NCI-H1436 treated with DMSO at 0.1 percent for 48 hours (cell line): ENCODE results near the gene COPS7A.

Source experiments
- DNase-seq: peaks from one replicate; lab custom pipeline; 2025; lab: John Stamatoyannopoulos, UW

COPS7A gene

GRCh38 chr12:6723607-6724408 lies at the start of gene COPS7A:
TSS of gene COPS7A (plus strand) at chr12:6724046. CDS start at chr12:6724657, 611 bp downstream.
- DNase-seq: peak; percentile 95

DNA sequence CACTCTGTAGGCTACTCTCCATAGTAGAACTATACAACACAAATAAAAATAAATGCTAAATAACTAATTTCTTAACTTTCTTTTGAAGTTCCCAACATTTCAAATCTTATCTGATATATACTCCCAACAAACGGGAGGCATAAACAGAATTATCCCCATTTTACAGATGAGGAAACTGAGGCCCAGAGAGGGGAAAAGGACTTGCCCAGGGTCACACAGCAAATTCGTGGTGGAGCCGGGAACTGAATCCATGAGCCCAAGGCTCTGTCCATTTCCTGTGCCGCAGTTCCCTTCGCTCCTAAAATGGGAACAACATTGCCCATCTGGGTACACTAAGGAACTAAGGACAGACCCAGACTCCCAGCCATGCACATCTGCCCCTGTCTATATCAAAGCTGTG lies 46.9 kb upstream of the COPS7A start:
- no peak for DNase-seq

GRCh38 chr12:6684609-6685008 lies 39.2 kb upstream of the COPS7A start:
- DNase-seq: no peak

DNA sequence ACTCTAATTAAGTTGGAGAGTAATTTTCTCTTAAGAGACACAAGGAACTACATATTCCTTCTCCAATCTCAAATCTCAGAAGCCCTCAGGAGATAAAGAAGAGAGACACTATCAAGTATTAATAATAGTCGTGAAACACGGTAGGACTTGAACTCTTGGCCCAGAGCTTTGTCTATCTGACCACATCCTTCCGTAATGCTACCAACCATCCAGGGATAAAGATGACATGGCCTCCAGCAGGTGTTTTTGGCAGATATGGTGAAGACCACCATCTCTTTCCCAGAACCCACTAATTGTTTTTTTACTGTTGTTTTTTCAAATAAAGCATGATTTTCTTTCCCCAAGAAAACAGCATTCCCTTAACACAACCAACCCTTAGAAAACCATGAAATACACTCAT lies 38.0 kb upstream of the COPS7A start:
- no peak for DNase-seq

DNA sequence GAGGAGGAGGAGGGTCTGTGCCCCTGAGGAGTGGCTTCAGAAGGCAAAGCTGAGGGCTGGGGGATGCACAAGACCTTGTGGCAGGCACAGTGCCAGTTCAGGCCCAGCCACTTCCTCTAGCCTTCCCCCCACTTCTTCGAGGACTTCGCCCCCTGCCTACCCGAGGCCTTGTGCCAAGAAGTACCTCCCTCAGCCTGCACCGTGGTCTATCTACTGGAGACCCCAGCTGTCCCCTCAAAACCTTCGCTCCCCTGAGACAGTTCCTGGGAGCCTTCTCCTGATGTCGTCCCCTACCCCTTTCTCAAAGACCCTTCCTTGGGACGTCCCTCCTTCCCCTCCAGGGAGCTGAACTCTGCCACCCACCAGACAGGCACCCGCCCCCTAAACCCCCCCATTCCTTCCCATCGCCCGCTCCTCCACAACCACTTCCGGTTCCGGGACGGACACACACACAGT lies 35.3 kb upstream of the COPS7A start:
- peak; percentile 26 for DNase-seq

GRCh38 chr12:6688999-6689882 lies 34.6 kb upstream of the COPS7A start, which contains the start of gene ZNF384:
TSS of gene ZNF384 (minus strand) at chr12:6689375. CDS start at chr12:6679520, 9,855 bp downstream.
- DNase-seq: peak; percentile 97

GRCh38 chr12:6691473-6691872 lies 32.4 kb upstream of the COPS7A start:
- DNase-seq: no peak

DNA sequence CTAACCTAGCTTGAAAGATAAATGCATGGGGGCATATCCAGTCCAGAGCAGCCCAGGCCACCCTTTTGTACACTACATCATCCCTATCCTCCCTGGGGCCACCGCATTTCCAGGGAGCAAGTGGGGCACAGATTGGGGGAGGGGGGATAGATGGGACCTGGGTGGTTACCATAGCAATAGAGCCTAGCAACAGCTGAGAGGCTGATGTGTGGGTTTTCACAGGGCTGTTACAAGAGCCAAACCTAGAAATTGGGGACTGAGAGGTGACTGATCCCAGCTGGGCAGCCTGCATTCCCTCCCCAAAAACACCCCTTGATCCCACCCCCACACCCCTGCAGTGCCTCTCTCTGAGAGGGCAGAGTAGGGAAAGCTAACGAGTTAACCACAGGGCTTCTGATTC lies 31.0 kb upstream of the COPS7A start:
- DNase-seq: no peak

DNA sequence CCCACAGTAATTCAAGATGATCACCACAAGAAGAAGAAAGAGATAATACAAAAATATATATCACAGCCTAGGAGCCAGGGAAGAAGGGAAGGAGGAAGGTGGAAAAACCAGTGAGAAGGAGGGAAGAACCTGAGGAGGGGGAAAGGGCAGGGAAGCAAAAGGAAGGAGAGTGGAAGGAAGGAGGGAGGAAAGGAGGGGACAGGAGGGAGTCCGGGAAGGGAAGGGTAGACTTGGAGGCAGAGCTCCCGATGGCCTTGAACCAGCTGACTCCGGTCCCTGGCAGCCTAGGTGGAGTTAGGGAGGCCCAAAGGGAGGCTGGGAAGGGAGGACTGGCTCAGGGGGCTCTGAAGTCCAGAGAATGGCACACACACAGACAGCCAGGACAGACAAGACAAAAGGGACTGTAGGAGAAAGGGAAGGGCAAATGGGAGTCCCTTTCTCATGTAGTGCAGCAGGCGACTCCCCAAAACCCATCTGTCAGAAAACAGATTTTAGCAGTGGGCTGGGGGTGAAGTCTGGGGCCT lies 30.0 kb upstream of the COPS7A start:
- DNase-seq: no peak

GRCh38 chr12:6694701-6695100 lies 29.1 kb upstream of the COPS7A start:
- no peak for DNase-seq

DNA sequence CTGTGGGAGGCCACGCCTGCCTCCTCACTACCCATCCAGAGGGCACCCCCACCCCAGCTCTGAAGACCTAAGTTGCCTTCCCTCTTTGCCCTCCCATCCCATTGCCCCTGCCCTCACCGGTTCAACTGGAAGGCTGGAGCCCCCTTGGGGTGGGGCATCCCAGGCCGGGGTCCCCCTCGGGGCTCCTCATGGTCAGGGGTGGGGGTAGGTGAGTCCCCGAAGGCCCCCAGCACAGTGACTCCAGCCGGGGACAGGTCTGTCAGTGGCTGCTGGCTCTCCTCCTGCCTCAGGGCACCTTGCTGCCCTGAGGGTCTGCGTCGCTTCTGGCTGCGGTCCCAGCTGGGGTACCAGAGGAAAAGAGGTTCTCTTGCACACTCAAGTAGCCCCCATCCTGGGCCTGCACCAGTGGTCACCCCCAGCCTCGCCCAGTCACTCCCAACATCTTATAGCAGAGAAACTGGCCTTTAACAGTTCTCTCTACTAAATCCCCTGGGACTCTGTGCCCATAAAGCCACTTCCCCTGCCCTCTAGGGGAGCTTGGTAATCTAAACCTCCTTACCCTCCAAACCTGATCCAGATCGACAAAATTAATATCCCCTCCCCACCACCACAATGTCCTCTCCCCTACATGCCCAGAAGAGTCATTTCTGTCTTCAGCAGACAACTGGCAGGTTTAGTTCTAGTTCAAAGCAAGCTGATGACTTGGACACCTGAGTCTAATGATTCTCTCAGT lies 28.4 kb upstream of the COPS7A start:
- DNase-seq: no peak

GRCh38 chr12:6696690-6697583 lies 26.9 kb upstream of the COPS7A start:
- no peak for DNase-seq

DNA sequence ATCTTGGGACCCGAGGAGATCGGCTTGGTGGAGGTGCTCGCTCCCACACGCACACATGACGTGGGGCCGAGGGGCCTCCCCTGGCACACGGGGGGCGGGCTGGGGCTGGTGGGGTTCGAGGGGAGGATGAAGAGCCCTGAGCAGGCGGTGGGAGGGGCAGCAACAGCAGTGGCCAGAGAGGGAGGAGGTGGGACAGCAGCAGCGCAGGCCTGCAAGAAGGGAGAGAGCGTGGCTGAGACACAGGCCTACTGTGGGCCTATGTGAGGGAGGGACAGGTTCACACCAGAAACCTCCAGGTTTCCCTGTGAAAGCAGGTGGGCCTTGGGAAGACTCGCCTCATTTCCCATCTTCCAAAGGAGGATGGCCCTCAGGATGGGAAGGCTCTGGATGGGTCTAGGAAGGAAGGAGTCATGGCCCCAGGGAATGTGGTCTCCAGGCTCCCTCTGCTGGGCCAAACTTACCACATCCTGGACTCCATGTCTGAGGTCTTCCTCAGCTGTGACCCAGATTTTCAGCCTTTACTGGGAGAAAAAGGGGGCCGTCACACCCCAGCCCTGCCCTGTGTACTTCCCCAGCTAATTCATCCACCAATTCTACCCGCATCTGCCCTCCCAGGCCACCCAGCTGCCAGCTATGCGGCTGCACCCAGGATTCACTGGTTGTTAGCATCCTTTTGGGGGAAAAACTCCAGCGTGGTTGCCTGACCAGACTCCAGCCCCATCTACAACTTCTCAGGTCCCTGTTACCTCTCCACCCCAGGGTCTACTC lies 26.1 kb upstream of the COPS7A start:
- no peak for DNase-seq

- no peak for DNase-seq
Observed at GRCh38 chr12:6698352-6699046, 25.3 kb upstream of the COPS7A start.

DNA sequence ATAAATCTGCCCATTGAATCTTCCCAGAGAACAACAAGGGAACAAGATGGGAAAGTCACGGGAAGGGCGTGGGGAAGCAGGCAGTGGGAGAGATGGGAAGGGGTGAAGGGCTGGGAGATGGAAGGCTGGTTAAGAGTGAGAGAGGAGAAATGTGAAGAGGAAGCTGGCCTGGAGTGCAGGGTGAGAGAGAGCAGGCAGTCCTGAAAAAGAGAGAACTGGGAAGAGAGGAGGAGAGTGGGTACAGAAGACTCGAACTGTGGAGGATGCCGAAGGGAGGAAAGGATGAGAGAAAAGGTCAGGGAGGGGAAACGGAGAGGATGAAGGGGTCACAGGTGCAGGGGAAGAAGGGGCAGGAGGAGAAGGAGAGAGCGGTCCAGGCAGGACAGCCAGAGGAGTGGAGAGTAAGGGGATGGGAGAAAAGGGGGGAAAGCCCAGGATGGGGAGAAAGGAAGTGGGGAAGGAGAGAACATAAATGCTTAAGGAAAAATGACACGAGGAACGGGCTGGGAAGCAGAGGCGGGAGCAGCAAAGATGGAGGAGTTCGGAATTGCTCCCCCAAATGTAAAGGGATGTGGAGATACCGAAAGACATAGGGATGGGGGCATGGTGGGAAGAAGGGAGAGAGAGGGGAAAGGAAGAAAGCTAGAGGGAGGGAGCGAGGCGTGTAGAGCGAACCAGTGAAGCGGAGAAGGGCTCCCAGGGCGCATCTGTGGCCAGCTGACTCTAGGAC lies 24.4 kb upstream of the COPS7A start:
- DNase-seq: no peak

DNA sequence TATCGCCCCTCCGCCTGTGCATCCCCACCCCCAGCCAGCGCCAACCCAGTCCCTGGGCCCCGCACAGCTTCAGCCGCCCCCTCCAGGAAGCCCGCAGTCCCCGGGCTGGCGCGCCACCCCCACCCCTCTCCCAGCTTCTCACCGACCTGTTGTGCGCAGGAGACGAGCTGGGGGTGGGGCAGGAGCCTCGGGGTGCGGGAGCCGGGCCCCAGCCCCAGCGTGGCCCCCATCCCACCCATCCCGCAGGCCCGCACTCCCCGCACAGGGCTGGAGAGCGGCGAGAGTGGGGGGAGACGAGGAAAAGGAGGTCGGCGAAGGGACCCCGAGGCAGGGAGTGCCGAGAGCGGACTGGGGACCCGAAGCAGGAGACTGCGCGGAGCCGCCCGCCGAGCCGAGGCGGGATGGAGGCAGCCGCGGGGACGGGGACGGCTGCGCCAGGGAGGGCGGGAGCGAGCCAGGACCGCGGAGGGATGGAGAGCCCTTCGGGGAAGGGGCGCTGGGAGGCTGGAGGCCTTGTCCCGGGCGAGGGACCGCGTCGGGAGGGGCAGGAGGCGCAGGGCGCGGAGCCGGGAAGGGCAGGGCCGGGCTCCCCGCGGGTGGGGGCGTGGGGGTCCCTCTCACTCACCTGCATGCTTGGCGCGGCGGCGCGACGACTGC lies 23.7 kb upstream of the COPS7A start:
- no peak for DNase-seq

- no peak for DNase-seq
Observed at GRCh38 chr12:6700646-6701051, 23.2 kb upstream of the COPS7A start, which contains the start of gene PIANP. TSS of gene PIANP (minus strand) at chr12:6700815. CDS start at chr12:6698061, 2,754 bp downstream.
